ENCODE data around the gene P2RY12.

The P2RY12 gene

DNA sequence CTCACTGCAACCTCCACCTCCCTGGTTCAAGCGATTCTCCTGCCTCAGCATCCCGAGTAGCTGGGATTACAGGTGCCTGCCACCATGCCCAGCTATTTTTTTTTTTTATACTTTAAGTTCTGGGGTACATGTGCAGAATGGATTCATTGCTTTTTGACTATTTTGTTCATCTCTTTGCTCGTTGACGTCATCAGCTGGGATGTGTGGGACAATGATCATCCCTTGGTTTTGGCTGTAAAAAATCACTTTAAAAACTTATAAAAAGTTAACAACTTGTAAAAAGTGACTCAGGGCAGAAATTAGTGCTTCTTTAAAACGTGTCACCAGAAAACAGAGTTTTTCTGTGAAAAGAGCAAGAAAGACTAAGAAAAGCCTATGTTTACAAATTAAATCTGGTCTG lies 38.5 kb upstream of the P2RY12 start:
- TF ChIP-seq, protein P1, sequence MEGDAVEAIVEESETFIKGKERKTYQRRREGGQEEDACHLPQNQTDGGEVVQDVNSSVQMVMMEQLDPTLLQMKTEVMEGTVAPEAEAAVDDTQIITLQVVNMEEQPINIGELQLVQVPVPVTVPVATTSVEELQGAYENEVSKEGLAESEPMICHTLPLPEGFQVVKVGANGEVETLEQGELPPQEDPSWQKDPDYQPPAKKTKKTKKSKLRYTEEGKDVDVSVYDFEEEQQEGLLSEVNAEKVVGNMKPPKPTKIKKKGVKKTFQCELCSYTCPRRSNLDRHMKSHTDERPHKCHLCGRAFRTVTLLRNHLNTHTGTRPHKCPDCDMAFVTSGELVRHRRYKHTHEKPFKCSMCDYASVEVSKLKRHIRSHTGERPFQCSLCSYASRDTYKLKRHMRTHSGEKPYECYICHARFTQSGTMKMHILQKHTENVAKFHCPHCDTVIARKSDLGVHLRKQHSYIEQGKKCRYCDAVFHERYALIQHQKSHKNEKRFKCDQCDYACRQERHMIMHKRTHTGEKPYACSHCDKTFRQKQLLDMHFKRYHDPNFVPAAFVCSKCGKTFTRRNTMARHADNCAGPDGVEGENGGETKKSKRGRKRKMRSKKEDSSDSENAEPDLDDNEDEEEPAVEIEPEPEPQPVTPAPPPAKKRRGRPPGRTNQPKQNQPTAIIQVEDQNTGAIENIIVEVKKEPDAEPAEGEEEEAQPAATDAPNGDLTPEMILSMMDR (IDR thresholded peaks at IDR 0.05) = no peak

DNA sequence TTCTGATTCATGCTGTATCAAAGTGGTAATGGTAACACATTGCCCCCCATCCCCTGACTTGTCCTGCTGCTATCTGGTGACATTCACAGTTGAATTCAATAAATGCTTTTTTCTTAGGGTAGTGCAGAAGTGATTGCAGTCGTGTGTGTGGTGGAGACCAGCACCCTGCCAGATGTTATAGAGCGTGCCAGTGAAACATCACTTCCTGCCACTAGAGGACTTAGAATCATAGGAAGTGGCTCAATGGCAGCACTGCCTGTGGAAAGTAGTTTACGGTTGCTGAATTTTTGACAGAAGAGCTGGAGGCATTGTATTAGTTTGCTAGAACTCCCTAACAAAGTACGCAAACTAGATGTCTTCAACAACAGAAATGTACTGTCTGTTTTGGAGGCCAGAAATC lies 37.4 kb upstream of the P2RY12 start:
- TF ChIP-seq, protein P1 (IDR thresholded peaks at IDR 0.05) = no peak

DNA sequence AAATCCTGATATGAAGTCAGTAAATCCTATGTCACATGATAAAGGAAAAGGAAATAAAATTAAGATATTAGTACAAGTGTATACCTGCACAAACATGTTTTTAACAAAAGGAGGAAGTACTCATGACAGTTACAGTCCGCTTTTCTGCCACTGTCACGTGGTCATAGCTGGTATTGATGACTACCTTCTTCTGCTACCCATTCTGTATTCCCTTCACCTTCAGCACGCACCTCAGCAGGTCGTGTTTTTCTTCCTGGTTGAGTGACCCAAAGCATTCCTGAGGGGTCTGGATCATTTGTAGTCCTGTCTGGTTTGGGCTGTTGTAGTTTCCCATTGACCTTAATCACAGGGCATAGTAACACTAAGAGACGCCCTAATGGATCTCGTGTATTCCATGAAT lies 35.3 kb upstream of the P2RY12 start:
- TF ChIP-seq, protein P1 (IDR thresholded peaks at IDR 0.05) = no peak

DNA sequence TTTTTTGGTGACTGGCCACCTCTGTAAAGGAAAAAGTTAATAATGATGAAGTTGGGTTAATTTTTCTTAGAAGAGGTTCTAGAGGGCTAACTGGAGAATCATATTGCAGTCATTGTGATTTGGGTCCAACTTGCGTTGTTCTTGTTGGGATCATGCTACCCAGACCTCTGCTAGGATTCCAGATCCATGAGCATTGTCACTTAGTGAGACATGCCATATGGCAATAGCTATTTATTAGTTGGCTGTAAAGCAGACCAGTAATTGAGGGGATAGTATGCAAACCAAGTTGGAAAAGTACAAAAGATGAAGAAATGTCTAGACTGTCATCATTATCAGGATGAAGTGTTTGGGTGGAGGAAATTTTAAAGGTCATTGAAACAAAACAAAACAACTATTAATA lies 30.7 kb upstream of the P2RY12 start:
- TF ChIP-seq, protein P1 (IDR thresholded peaks at IDR 0.05) = no peak

DNA sequence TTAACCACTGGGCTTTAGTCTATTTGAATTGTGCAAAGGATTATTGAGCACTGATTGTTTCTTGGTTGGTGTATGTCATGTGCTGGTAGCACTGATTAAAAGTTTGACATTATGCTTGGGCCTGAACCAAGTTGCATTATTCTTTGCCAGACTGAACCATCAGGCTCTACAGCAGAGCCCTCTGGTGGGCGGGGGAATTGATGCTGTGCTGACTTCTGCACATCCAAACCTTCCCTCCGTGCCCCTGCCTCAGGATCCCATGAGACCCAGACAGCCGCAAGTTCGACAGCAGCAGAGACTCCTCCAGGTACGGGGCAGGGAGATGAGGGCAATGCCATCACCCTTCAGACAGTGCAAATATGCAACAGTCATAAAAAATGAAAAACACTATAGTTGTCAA lies 28.4 kb upstream of the P2RY12 start:
- TF ChIP-seq, protein P1 (IDR thresholded peaks at IDR 0.05) = no peak

DNA sequence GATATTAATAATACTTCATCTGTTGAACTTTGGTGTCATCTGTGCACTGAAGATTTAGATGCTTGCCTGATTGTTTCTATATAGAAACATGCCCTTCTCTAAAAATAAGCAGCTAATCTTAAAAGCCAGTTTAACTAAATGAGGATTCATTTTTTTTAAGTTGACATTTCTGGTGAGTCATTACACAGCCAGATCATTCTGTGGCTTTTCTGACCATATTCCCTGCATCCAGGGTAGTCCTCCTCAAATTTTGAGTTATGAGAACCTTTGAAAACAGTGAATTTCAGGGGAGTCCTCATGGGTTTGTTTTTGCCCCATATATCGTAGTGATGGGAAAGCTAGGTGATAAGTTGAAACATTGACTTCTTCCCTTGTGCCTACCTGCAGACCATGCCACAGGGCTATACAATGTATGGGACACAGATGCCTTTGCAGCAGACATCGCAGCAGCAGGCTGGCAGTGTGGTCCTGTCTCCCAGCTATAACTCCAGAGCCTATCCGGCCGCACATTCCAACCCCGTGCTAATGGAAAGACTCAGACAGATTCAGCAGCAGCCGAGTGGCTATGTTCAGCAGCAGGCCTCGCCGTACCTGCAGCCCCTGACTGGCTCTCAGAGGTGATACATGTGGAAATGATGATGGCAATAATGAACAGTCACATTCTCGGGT lies 26.5 kb upstream of the P2RY12 start:
- TF ChIP-seq, protein P1 (IDR thresholded peaks at IDR 0.05) = no peak

DNA sequence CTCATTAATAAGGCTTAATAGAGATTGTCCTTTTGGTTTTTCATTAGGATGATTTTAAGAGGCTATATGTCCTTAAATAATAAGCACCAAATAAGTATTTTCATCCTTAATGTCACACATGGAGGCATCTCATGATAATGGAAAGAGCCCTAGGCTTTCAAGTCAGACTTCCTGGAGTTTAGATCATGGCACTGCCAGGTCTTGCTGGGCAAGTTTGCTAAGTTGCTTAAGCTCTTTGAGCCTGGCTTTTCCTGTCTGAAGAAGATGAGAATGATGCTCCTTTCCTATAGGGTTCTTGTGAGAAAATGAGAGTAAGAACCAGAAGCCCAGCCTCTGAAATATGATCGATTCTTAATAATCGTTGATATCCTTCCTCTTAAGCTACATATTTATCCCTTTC lies 23.4 kb upstream of the P2RY12 start:
- TF ChIP-seq, protein P1 (IDR thresholded peaks at IDR 0.05) = no peak

DNA sequence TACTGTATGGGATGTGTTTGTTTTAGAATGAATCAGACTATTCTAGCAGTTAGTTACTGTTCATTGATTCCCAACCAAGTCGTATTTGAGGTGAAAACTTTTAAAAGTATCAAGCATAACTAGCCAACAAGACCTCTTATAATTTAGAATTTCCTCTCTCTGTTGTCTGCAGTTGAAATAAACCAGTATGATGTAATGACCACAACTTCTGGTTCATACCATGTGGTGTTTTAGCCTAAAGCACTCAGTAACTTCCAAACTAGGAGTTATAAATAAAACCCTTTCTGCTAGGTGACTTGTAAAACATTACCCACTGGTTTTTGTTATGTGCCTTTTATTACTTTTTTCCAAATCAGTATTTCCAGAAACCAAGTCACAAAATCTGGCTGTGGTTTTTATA lies 19.8 kb upstream of the P2RY12 start:
- TF ChIP-seq, protein P1 (IDR thresholded peaks at IDR 0.05) = no peak

All from LNCAP (cell line).